GM18868 (cell line): ENCODE data around the gene NLGN3.

Source experiments
- ATAC-seq: cut with Tn5 transposase; IDR thresholded peaks from one replicate; pipeline ENCODE4 v1.9.1; 2021; ENCODE audit warnings: mild to moderate bottlenecking, moderate library complexity; ENCODE audit not compliant: unreplicated experiment

NLGN3 gene

DNA sequence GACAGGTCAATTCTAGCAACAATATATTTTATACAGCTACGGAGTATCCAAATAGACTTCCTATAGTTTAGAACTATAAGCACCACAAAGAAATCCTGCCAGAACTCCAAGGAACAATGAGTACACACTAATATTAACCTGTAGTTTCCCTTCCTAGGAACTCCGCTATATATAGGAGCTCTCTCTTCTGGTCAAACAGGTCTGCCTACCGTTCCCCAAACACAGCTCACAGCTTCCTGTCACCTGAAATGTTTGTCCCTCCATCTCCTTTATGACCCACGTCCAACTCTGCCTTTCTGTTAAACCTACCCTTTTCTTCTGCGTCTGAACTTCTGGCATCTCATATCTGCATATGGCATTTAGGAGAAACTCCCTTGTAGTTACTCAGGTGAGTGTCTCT is 67.9 kb downstream of the NLGN3 start:
- ATAC-seq: no peak

DNA sequence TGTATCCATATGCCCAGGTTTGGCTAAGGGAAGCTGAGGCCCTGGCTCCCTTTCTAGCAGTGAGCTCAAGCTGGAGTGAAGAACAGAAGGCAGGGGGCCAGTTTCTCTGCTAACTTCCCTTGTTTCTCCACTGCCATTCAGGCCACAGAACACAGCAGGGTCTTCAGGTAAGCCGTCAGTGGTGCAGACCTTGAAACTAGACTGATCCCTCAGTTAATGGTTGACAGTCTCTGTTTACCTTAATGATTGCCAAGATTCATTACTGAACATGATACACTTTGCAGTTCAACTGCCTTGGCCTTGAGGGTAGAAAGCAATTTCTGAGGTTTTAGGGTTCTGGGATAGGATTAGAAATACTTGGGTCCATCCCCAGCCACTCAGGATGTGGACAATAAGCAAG is 69.5 kb downstream of the NLGN3 start:
- no peak for ATAC-seq

DNA sequence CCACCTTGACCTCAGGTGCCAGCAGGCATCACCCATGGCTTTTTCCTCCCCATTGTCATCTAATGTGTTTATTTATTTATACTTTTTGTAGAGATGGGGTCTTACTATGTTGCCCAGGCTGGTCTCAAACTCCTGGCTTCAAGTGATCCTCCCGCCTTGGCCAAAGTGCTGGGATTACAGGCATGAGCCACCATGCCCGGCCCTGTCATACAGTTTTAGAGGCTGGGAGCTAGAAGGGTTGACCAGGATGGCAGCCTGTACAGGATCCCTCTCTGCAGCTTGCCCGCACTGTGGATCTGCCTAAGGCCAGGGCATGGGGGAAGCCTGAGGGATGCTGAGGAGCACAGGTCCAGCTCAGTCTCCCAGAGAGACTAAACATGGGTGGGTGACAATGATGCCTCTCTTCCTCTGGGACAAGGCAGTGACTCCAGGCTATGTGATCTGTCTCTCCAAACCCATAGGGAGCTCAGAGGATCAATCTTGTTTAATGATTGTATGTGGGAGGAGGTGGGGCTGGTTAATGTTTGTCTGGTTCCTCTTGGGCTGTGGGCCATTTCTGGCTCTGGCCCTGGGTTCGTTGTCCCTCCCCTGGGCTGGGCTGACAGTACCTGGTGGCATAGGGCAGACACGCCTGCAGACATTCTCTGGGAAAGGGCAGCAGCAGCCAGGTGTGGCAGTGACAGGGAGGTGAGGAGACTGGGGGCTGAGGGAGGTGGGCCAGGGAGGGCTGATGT is 70.1 kb downstream of the NLGN3 start:
- no peak for ATAC-seq

DNA sequence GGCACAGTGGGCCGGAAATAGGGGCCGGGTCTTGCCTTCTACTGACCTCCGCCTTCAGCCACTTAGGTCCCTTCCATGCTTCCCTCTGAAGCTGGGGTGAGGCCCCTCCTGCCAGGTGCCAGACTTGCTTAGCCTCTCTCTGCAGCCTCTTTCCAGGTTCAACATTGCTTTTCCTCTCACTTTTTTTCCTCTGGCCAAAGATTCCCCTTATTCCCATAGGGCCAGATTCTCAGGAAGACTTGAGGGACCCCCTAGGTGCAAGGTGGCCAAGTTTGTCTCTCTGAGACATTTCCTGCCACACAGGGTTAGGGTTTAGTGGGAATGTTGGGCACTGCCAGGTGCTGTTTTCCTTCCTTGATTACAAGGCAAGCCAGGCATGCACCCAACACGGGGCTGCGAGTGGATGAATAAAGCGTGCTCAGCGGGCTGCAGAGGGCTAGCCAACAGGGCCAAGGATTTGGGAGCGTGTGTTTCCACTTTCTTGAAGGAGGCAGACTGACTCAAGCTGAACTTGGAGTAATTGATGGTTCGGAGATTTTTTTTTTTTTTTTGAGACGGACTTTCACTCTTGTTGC is 70.8 kb downstream of the NLGN3 start:
- no peak for ATAC-seq

DNA sequence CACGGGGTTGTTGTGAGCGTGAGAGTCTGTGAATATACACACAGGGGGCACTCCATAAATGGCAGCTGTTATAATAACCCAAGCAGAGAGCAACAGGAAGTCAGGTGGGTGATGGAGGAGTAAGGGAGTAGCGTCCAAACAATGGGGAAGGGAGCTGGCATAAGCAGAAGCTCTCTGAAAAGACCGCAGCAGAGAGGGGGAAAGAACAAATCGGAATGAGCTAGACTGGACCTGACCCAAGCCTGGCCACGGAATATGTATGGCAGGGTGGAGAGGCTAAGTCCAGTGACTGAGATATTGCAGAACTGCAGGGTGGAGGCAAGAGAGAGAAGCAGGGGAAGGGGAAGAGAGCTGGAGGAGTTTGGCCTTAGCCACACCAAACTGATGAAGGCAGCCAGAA is 71.8 kb downstream of the NLGN3 start:
- no peak for ATAC-seq

DNA sequence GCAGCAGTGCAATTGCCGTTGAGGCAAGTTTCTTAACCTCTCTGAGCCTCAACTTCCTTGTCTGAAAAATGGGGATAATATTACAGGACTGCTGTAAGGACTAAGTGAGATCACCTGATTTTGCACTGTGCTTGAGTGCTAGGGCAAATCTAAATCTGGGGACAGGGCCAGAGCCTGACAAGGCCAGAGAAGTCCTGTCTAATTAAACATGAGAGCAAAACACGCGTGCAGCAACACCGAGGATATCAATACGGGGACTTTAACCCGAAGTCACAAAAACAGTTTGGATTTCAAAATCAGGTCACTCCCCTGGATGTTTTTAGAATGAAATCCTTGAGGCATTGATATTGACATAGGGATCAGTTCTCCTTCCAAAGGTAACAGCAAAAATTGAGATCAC is 72.7 kb downstream of the NLGN3 start:
- ATAC-seq: no peak
